ENCODE results near the gene FRS2.
"Not testable (repeated sequence)": the region's sequence is repeated elsewhere in the genome, so short reads cannot be mapped to it uniquely, and the experiment has no call there.

Gene FRS2

GRCh38 chr12:69447892-69448291 lies 22.3 kb upstream of the FRS2 start:
- Histone ChIP-seq H3K9me3 (replicated peaks; ENCODE audit: insufficient read depth, low read length) (no peaks in the 10 kb centered on the region), H3K4me1 (ENCODE audit: low read length) (no peaks in the 10 kb centered on the region), H3K9ac (ENCODE audit: low read length) (no peak overlapping the region), H2AFZ (ENCODE audit: low read length) (no peak overlapping the region), H3F3A (ENCODE audit: insufficient read depth, low read length) (no peaks in the 10 kb centered on the region), H3K79me2 (ENCODE audit: low read length) (no peaks in the 10 kb centered on the region), H3K36me3 (replicated peaks; ENCODE audit: insufficient read depth, low read length) (no peaks in the 10 kb centered on the region), H3K4me3 (ENCODE audit: low read length) (no peak overlapping the region), H3K9me2 (replicated peaks; ENCODE audit: insufficient read depth, low read length) (no peaks in the 10 kb centered on the region), H3K4me2 (ENCODE audit: low read depth, low read length) (no peak overlapping the region), H4K20me1 (ENCODE audit: insufficient read depth, low read length) (no peaks in the 10 kb centered on the region), H3K27me3 (replicated peaks; ENCODE audit: insufficient read depth, low read length) (no peaks in the 10 kb centered on the region), H3K27ac (ENCODE audit: low read length) (no peak overlapping the region)
- no peak for DNase-seq
- TF ChIP-seq EZH2 (optimal IDR thresholded peaks at IDR 0.05; ENCODE audit: low read depth, low read length) (no peak), CTCF (IDR thresholded peaks at IDR 0.05; ENCODE audit: low read length) (no peak)

- not testable (repeated sequence) for H3K27ac ChIP-seq (ENCODE audit: low read length); H3K79me2 ChIP-seq (ENCODE audit: low read length); H3K4me3 ChIP-seq (ENCODE audit: low read length); H3F3A ChIP-seq (ENCODE audit: insufficient read depth, low read length); H3K9me2 ChIP-seq (replicated peaks; ENCODE audit: insufficient read depth, low read length); H3K4me1 ChIP-seq (ENCODE audit: low read length); H3K36me3 ChIP-seq (replicated peaks; ENCODE audit: insufficient read depth, low read length); H4K20me1 ChIP-seq (ENCODE audit: insufficient read depth, low read length); H3K9ac ChIP-seq (ENCODE audit: low read length); H2AFZ ChIP-seq (ENCODE audit: low read length); H3K4me2 ChIP-seq (ENCODE audit: low read depth, low read length); H3K27me3 ChIP-seq (replicated peaks; ENCODE audit: insufficient read depth, low read length); DNase-seq; H3K9me3 ChIP-seq (replicated peaks; ENCODE audit: insufficient read depth, low read length)
Observed at GRCh38 chr12:69452598-69453132, 17.5 kb upstream of the FRS2 start.

- Histone ChIP-seq H3K4me2 (ENCODE audit: low read depth, low read length) (no peak overlapping the region), H3K36me3 (replicated peaks; ENCODE audit: insufficient read depth, low read length) (no peaks in the 10 kb centered on the region), H3K9me3 (replicated peaks; ENCODE audit: insufficient read depth, low read length) (no peaks in the 10 kb centered on the region), H3K27me3 (replicated peaks; ENCODE audit: insufficient read depth, low read length) (no peaks in the 10 kb centered on the region), H3K79me2 (ENCODE audit: low read length) (no peaks in the 10 kb centered on the region), H4K20me1 (ENCODE audit: insufficient read depth, low read length) (no peaks in the 10 kb centered on the region), H2AFZ (ENCODE audit: low read length) (no peak overlapping the region), H3K27ac (ENCODE audit: low read length) (no peak overlapping the region), H3K4me3 (ENCODE audit: low read length) (no peak overlapping the region), H3K9ac (ENCODE audit: low read length) (no peak overlapping the region), H3K9me2 (replicated peaks; ENCODE audit: insufficient read depth, low read length) (no peaks in the 10 kb centered on the region), H3K4me1 (ENCODE audit: low read length) (no peaks in the 10 kb centered on the region), H3F3A (ENCODE audit: insufficient read depth, low read length) (no peaks in the 10 kb centered on the region)
- DNase-seq, result no peak
- no peak for TF ChIP-seq EZH2phosphoT487 (IDR thresholded peaks at IDR 0.05; ENCODE audit: low read length)
- TF ChIP-seq EZH2 (optimal IDR thresholded peaks at IDR 0.05; ENCODE audit: low read depth, low read length), result no peak
- no peak for TF ChIP-seq CTCF (IDR thresholded peaks at IDR 0.05; ENCODE audit: low read length)
Observed at GRCh38 chr12:69456239-69456638, 13.9 kb upstream of the FRS2 start.

- Histone ChIP-seq H3K27ac (ENCODE audit: low read length) (no peak overlapping the region), H3K9ac (ENCODE audit: low read length) (no peak overlapping the region), H4K20me1 (ENCODE audit: insufficient read depth, low read length) (no peaks in the 10 kb centered on the region), H3F3A (ENCODE audit: insufficient read depth, low read length) (no peaks in the 10 kb centered on the region), H3K9me2 (replicated peaks; ENCODE audit: insufficient read depth, low read length) (no peaks in the 10 kb centered on the region), H3K4me3 (ENCODE audit: low read length) (no peak overlapping the region), H3K36me3 (replicated peaks; ENCODE audit: insufficient read depth, low read length) (no peaks in the 10 kb centered on the region), H3K4me2 (ENCODE audit: low read depth, low read length) (no peak overlapping the region), H2AFZ (ENCODE audit: low read length) (no peak overlapping the region), H3K27me3 (replicated peaks; ENCODE audit: insufficient read depth, low read length) (no peaks in the 10 kb centered on the region), H3K79me2 (ENCODE audit: low read length) (no peaks in the 10 kb centered on the region), H3K9me3 (replicated peaks; ENCODE audit: insufficient read depth, low read length) (no peaks in the 10 kb centered on the region), H3K4me1 (ENCODE audit: low read length) (no peaks in the 10 kb centered on the region)
- no peak for TF ChIP-seq EZH2phosphoT487 (IDR thresholded peaks at IDR 0.05; ENCODE audit: low read length)
- no peak for TF ChIP-seq EZH2 (optimal IDR thresholded peaks at IDR 0.05; ENCODE audit: low read depth, low read length)
- no peak for TF ChIP-seq CTCF (IDR thresholded peaks at IDR 0.05; ENCODE audit: low read length)
- no peak for DNase-seq
Observed at GRCh38 chr12:69457433-69457832, 12.8 kb upstream of the FRS2 start.

All from MM.1S (cell line).